GM23248 (cell line): ENCODE data around the gene NKX1-1.

ENCODE experiments used
- EZH2 ChIP-seq: fragments of 200-600 bp; sonication (generic); IDR thresholded peaks from 2 replicates; pipeline ENCODE4 v1.6.1; 2018; ENCODE audit warnings: antibody characterized with exemption, mild to moderate bottlenecking; ENCODE audit not compliant: insufficient read depth, poor library complexity, severe bottlenecking
- EZH2phosphoT487 ChIP-seq: fragments of 200-600 bp; sonication (generic); IDR thresholded peaks from 2 replicates; pipeline ENCODE4 v1.6.1; 2018; ENCODE audit warnings: antibody characterized with exemption, moderate library complexity, mild to moderate bottlenecking, low read depth; ENCODE audit not compliant: insufficient read depth

DNA sequence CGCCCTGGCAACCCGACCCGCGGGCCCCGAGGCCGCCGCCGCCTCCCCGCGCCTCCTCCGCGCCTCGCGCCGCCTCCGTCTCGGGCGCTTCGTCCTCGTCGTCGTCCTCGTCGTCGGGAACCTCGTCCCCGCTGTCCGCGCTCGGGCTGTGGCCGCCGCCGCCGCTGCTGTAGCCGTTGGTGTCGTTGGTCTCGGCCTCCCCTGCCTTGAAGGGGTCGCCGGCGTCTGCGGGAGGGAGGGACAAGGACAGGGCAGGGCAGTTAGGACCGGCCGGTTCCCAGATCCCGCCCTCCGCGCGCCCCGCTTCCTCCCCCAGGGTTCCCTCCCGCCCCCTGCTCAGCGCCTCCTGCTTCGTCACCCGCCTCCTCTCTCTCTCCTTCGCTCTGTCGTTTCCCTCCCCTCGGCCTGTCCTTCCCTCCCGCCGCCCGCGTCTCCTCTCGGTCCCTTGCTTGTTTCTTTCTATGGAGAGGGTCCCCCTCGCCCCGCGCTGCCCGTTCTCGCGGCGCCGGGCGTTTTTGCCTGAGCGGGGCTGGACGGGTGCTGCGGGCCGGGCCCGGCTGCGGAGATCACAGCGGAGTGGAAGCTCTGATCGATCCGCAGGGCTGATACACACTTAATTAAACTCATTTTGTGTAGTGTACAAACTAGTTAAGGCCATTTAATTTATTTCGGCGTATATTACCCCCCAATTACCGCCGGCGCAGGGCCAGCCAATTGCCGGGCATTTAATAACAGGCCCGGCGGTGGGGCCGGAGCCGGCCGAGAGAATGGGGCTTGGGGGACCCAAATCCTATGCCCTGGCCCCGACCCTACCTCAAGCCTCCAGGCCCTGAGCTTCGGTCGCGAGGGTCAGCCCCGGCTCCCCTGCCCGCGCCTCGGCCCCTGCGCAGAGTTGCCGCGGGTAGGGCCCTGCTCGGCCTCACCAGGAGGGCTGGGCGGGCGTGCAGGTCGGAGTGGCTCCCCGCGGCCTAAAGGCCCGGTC, 2.4 kb downstream of the NKX1-1 start:
- peak; percentile 73; the same call in 1 of the 2 replicates for TF ChIP-seq EZH2phosphoT487
- TF ChIP-seq EZH2, result peak; percentile 99
